Measurements from ENCODE around the gene NFIB.

Gene NFIB

GRCh38 chr9:14094491-14094890 is 219.4 kb downstream of the NFIB start:
- DNase-seq, result no peak

- no peak for DNase-seq
These were observed 221.6 kb downstream of the NFIB start for GRCh38 chr9:14092344-14092743.

GRCh38 chr9:14089051-14089803 is 224.7 kb downstream of the NFIB start:
- DNase-seq, result no peak

- DNase-seq, result no peak
These were observed 226.4 kb downstream of the NFIB start for GRCh38 chr9:14087576-14087975.

- DNase-seq, result no peak
These were observed 227.4 kb downstream of the NFIB start for GRCh38 chr9:14086495-14086894.

GRCh38 chr9:14085810-14086209 is 228.1 kb downstream of the NFIB start:
- DNase-seq, result no peak

- DNase-seq, result no peak
These were observed 229.1 kb downstream of the NFIB start for GRCh38 chr9:14084867-14085266.

GRCh38 chr9:14083366-14083765 is 230.6 kb downstream of the NFIB start:
- no peak for DNase-seq

GRCh38 chr9:14082732-14083131 is 231.2 kb downstream of the NFIB start:
- DNase-seq, result no peak

- DNase-seq, result no peak
These were observed 232.2 kb downstream of the NFIB start for GRCh38 chr9:14081745-14082144.

GRCh38 chr9:14080959-14081542 is 232.9 kb downstream of the NFIB start:
- DNase-seq, result no peak

- no peak for DNase-seq
These were observed 234.5 kb downstream of the NFIB start for GRCh38 chr9:14079440-14079839.

- no peak for DNase-seq
These were observed 236.3 kb downstream of the NFIB start for GRCh38 chr9:14077672-14078071.

GRCh38 chr9:14075218-14075617 is 238.7 kb downstream of the NFIB start:
- DNase-seq, result no peak

- no peak for DNase-seq
These were observed 241.1 kb downstream of the NFIB start for GRCh38 chr9:14072850-14073249.

GRCh38 chr9:14071484-14071883 is 242.5 kb downstream of the NFIB start:
- DNase-seq, result no peak

- DNase-seq, result no peak
These were observed 245.3 kb downstream of the NFIB start for GRCh38 chr9:14068690-14069089.

- DNase-seq, result no peak
These were observed 247.1 kb downstream of the NFIB start for GRCh38 chr9:14066831-14067230.

GRCh38 chr9:14066032-14066431 is 247.9 kb downstream of the NFIB start:
- DNase-seq, result no peak

- DNase-seq, result no peak
These were observed 249.0 kb downstream of the NFIB start for GRCh38 chr9:14064940-14065339.

- no peak for DNase-seq
These were observed 250.2 kb downstream of the NFIB start for GRCh38 chr9:14063756-14064155.

GRCh38 chr9:14062586-14063221 is 251.2 kb downstream of the NFIB start:
- no peak for DNase-seq

GRCh38 chr9:14061936-14062585 is 251.9 kb downstream of the NFIB start:
- no peak for DNase-seq

GRCh38 chr9:14058325-14058688 is 255.6 kb downstream of the NFIB start:
- DNase-seq, result no peak
